ENCODE results near the gene DHFR2.
"Not testable (repeated sequence)": the region's sequence is repeated elsewhere in the genome, so short reads cannot be mapped to it uniquely, and the experiment has no call there.

The DHFR2 gene

GRCh38 chr3:94044100-94044936, 18.4 kb downstream of the DHFR2 start:
- H3K4me3 Mint-ChIP-seq; H3K27ac Mint-ChIP-seq; H3K27me3 Mint-ChIP-seq (ENCODE audit: low read depth); H3K36me3 Mint-ChIP-seq (ENCODE audit: low read depth); H3K4me1 Mint-ChIP-seq (ENCODE audit: low read depth); H3K9me3 Mint-ChIP-seq: not testable (repeated sequence)

GRCh38 chr3:94043285-94043684, 19.4 kb downstream of the DHFR2 start:
- Mint-ChIP-seq H3K9me3 (no peaks in the 10 kb centered on the region), H3K4me3 (no peak overlapping the region)

GRCh38 chr3:94036909-94037507, 25.7 kb downstream of the DHFR2 start:
- H3K4me3 Mint-ChIP-seq = no peak overlapping the region
- H3K9me3 Mint-ChIP-seq = no peaks in the 10 kb centered on the region
- no peaks in the 10 kb centered on the region for H3K36me3 Mint-ChIP-seq (ENCODE audit: low read depth)
- H3K4me1 Mint-ChIP-seq (ENCODE audit: low read depth) = no peaks in the 10 kb centered on the region
- H3K27me3 Mint-ChIP-seq (ENCODE audit: low read depth) = no peaks in the 10 kb centered on the region
- no peak overlapping the region for H3K27ac Mint-ChIP-seq

More at GRCh38 chr3:94043285-94043684, 19.4 kb downstream of the DHFR2 start:
- Mint-ChIP-seq H3K4me1 (ENCODE audit: low read depth) (no peaks in the 10 kb centered on the region), H3K27me3 (ENCODE audit: low read depth) (no peaks in the 10 kb centered on the region), H3K36me3 (ENCODE audit: low read depth) (peaks cover 5% of the 10 kb centered on the region), H3K27ac (peak overlapping the region; percentile 57)

GRCh38 chr3:94028093-94028837, 34.5 kb downstream of the DHFR2 start, which contains the start of gene STX19:
STX19 (minus strand) TSS chr3:94028597; CDS start chr3:94015269, 13,328 bp downstream.
- Mint-ChIP-seq H3K36me3 (ENCODE audit: low read depth) (no peaks in the 10 kb centered on the region), H3K9me3 (no peaks in the 10 kb centered on the region), H3K4me1 (ENCODE audit: low read depth) (no peaks in the 10 kb centered on the region), H3K27me3 (ENCODE audit: low read depth) (no peaks in the 10 kb centered on the region), H3K27ac (no peak within 1 kb of the TSS), H3K4me3 (no peak within 1 kb of the TSS)

- Mint-ChIP-seq H3K4me3 (no peak overlapping the region), H3K27ac (no peak overlapping the region), H3K36me3 (ENCODE audit: low read depth) (no peaks in the 10 kb centered on the region), H3K9me3 (no peaks in the 10 kb centered on the region), H3K27me3 (ENCODE audit: low read depth) (no peaks in the 10 kb centered on the region), H3K4me1 (ENCODE audit: low read depth) (no peaks in the 10 kb centered on the region)
Measured at GRCh38 chr3:94026623-94027022, 36.1 kb downstream of the DHFR2 start.

- Mint-ChIP-seq H3K36me3 (ENCODE audit: low read depth) (peaks cover 2% of the 10 kb centered on the region), H3K4me3 (no peak overlapping the region), H3K27ac (no peak overlapping the region), H3K4me1 (ENCODE audit: low read depth) (no peaks in the 10 kb centered on the region), H3K27me3 (ENCODE audit: low read depth) (no peaks in the 10 kb centered on the region), H3K9me3 (no peaks in the 10 kb centered on the region)
Measured at GRCh38 chr3:94024385-94024784, 38.3 kb downstream of the DHFR2 start.

- no peaks in the 10 kb centered on the region for H3K27me3 Mint-ChIP-seq (ENCODE audit: low read depth)
- no peaks in the 10 kb centered on the region for H3K4me1 Mint-ChIP-seq (ENCODE audit: low read depth)
- no peak overlapping the region for H3K27ac Mint-ChIP-seq
- H3K4me3 Mint-ChIP-seq = no peak overlapping the region
- no peaks in the 10 kb centered on the region for H3K9me3 Mint-ChIP-seq
- H3K36me3 Mint-ChIP-seq (ENCODE audit: low read depth) = peaks cover 2% of the 10 kb centered on the region
Measured at GRCh38 chr3:94020293-94020692, 42.4 kb downstream of the DHFR2 start.

- no peaks in the 10 kb centered on the region for H3K9me3 Mint-ChIP-seq
- H3K4me1 Mint-ChIP-seq (ENCODE audit: low read depth) = peaks cover 5% of the 10 kb centered on the region
- peaks cover 7% of the 10 kb centered on the region for H3K36me3 Mint-ChIP-seq (ENCODE audit: low read depth)
- H3K4me3 Mint-ChIP-seq = no peak overlapping the region
- no peak overlapping the region for H3K27ac Mint-ChIP-seq
- H3K27me3 Mint-ChIP-seq (ENCODE audit: low read depth) = no peaks in the 10 kb centered on the region
Measured at GRCh38 chr3:94019659-94020058, 43.1 kb downstream of the DHFR2 start.

- no peaks in the 10 kb centered on the region for H3K27me3 Mint-ChIP-seq (ENCODE audit: low read depth)
- H3K27ac Mint-ChIP-seq = no peak overlapping the region
- H3K4me3 Mint-ChIP-seq = no peak overlapping the region
- H3K36me3 Mint-ChIP-seq (ENCODE audit: low read depth) = peaks cover 12% of the 10 kb centered on the region
- H3K9me3 Mint-ChIP-seq = no peaks in the 10 kb centered on the region
- H3K4me1 Mint-ChIP-seq (ENCODE audit: low read depth) = peaks cover 29% of the 10 kb centered on the region
Measured at GRCh38 chr3:94015025-94015424, 47.7 kb downstream of the DHFR2 start.

- peak overlapping the region; percentile 70 for H3K27ac Mint-ChIP-seq
- peak overlapping the region; percentile 64 for H3K4me3 Mint-ChIP-seq
- H3K9me3 Mint-ChIP-seq = no peaks in the 10 kb centered on the region
- peaks cover 11% of the 10 kb centered on the region for H3K36me3 Mint-ChIP-seq (ENCODE audit: low read depth)
- H3K27me3 Mint-ChIP-seq (ENCODE audit: low read depth) = no peaks in the 10 kb centered on the region
- H3K4me1 Mint-ChIP-seq (ENCODE audit: low read depth) = peaks cover 31% of the 10 kb centered on the region
Measured at GRCh38 chr3:94012185-94012584, 50.5 kb downstream of the DHFR2 start.

- H3K36me3 Mint-ChIP-seq (ENCODE audit: low read depth) = peaks cover 11% of the 10 kb centered on the region
- H3K27me3 Mint-ChIP-seq (ENCODE audit: low read depth) = no peaks in the 10 kb centered on the region
- H3K27ac Mint-ChIP-seq = peak overlapping the region; percentile 70
Measured at GRCh38 chr3:94011233-94011711, 51.4 kb downstream of the DHFR2 start.

GRCh38 chr3:94009608-94010007, 53.1 kb downstream of the DHFR2 start:
- no peaks in the 10 kb centered on the region for H3K27me3 Mint-ChIP-seq (ENCODE audit: low read depth)
- H3K4me1 Mint-ChIP-seq (ENCODE audit: low read depth) = peaks cover 28% of the 10 kb centered on the region
- no peak overlapping the region for H3K4me3 Mint-ChIP-seq
- H3K36me3 Mint-ChIP-seq (ENCODE audit: low read depth) = peaks cover 5% of the 10 kb centered on the region
- H3K9me3 Mint-ChIP-seq = no peaks in the 10 kb centered on the region
- no peak overlapping the region for H3K27ac Mint-ChIP-seq

More at GRCh38 chr3:94011233-94011711, 51.4 kb downstream of the DHFR2 start:
- Mint-ChIP-seq H3K9me3 (no peaks in the 10 kb centered on the region), H3K4me1 (ENCODE audit: low read depth) (peaks cover 33% of the 10 kb centered on the region), H3K4me3 (peak overlapping the region; percentile 64)

GRCh38 chr3:94008253-94008652, 54.5 kb downstream of the DHFR2 start:
- H3K4me1 Mint-ChIP-seq (ENCODE audit: low read depth) = peaks cover 28% of the 10 kb centered on the region
- no peak overlapping the region for H3K27ac Mint-ChIP-seq
- no peaks in the 10 kb centered on the region for H3K27me3 Mint-ChIP-seq (ENCODE audit: low read depth)
- H3K4me3 Mint-ChIP-seq = no peak overlapping the region
- H3K36me3 Mint-ChIP-seq (ENCODE audit: low read depth) = peaks cover 2% of the 10 kb centered on the region
- H3K9me3 Mint-ChIP-seq = no peaks in the 10 kb centered on the region

Data from T-helper 1 cell treated with Interleukin-12 subunit alpha and Interleukin-12 subunit beta and Interleukin-4 antibody, amounts not matched to agents 30 μg/mL and 1 μg/mL, for 36 hours (primary cell).